GM10266 (cell line): ENCODE data around the gene PRPF31.

ENCODE experiments used
- DNase-seq: peaks from one replicate; pipeline ENCODE4 v3.0.0; 2012; ENCODE audit errors: extremely low spot score
- CTCF ChIP-seq: IDR thresholded peaks from 2 replicates; pipeline ENCODE4 v1.5.1; 2012; ENCODE audit warnings: mild to moderate bottlenecking, low read depth; ENCODE audit not compliant: control insufficient read depth, insufficient read depth; ENCODE audit errors: missing control alignments

Gene PRPF31

GRCh38 chr19:54160182-54160811, 44.7 kb downstream of the PRPF31 start:
- DNase-seq = no peak
- no peak for TF ChIP-seq CTCF

GRCh38 chr19:54160854-54161253, 45.3 kb downstream of the PRPF31 start:
- TF ChIP-seq CTCF = no peak
- no peak for DNase-seq

- peak; percentile 80 for DNase-seq
- TF ChIP-seq CTCF = no peak
Observed at GRCh38 chr19:54162241-54162805, 46.8 kb downstream of the PRPF31 start.

- DNase-seq = no peak
- no peak for TF ChIP-seq CTCF
Observed at GRCh38 chr19:54162884-54163283, 47.3 kb downstream of the PRPF31 start.

- DNase-seq = no peak
- no peak for TF ChIP-seq CTCF
Observed at GRCh38 chr19:54164369-54165068, 49.0 kb downstream of the PRPF31 start.

- no peak for DNase-seq
- no peak for TF ChIP-seq CTCF
Observed at GRCh38 chr19:54165222-54165621, 49.7 kb downstream of the PRPF31 start.
